ENCODE data around the gene SLC35E4.

DNA sequence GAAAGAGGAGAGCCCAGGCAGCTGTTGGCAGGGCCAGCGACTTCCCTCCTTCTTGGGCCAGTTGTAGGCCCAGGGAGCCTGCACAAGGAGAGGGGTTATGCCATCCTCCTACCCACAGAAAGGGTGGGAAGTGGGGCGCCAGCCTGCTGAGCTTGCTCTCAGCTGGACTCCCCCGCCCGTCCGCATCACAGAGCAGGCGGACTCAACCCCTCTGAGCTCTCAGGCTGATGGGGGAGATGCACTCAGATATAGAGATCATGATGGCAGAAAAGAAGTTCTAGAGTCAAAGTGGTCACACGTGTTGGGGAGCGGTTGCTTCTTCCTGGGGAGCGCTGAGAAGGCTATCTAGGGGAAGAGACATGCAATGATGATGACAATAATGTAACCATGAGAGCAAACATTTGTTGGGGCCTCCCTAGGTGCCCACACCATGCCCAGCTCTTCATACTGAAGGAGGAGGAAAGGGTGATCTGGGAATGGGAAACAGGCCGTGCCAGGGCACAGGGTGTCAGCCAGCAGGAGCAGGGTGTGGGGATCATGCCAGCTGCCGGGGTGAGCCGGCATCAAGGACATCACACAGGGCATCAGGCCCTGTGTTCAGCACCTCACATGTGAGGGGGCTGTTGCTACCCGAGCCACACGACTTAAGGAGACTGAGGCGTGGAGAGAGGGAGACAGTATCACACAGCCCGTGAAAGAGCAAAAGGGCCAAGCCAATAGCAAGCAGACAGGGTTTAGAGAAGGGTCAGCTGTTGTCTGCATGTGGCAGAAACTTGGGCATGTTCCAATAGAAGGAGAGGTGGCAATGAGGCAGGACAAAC lies 7.7 kb downstream of the SLC35E4 start:
- TF ChIP-seq CTCF (conservative IDR thresholded peaks at IDR 0.05) = no peak
- TF ChIP-seq ZFX (IDR thresholded peaks at IDR 0.05) = no peak

Data from C4-2B (cell line).